ENCODE measurements around the gene DBH. TPM values are rescaled to one million over a fixed set of nuclear protein-coding genes. Genes with fewer than 3 reads are reported as not detected.

DBH gene
- total and polyA plus RNA-seq, 10 of the 15 experiments (the other 5 are each of a cell fraction or from before 2014, with no cell fraction given) = not detected

DNA sequence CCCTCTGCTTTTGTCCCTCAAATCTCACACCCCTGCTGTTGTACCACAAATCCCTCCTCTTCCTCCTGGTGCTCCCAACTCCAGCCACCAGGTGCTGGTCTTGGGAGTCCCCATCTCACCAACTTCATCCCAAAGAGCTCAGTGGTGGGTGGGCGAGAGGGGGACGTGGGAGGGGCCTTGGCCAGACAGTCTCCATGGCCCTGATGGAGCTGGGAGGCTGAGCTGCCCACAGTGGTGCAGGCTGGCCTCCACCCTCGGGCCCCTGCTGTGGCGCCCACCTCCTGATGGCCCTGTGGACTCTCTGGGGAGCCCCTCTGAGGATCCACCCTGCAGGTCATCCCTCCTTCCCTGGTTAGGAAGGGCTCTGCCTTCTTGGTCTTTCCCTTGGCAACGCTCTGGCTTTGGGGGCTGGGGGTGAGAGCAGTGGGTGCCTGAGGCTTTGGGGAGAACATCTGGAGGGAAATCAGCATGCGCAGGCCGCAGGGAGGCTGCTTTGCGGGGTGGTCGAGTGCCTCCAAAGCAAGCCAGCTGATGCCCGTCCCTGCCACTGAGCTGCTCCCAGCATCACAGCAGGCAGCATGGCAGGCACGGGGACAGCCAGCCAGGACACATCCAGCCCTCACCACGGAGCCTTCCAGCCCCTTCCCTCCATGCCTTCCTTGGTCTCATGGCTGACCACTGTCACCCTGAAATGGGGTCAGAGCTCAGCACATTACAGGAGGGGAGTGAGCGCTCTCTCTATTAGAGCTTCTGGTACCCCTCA is 19.3 kb upstream of the DBH start:
- ChIA-PET RAD21 (ENCODE audit: unreplicated experiment) (no interaction called here), POLR2A (no interaction called here), CTCF (no interaction called here), SMC1A (ENCODE audit: uncharacterized antibody, unreplicated experiment) (no interaction called here)
- Histone ChIP-seq H3K9me3 (replicated peaks; ENCODE audit: control insufficient read depth, insufficient read depth, low read length) (no peaks in the 10 kb centered on the region), H3K27me3 (replicated peaks in 1 of 2; ENCODE audit: control insufficient read depth in 2 of 2, insufficient read depth in 2 of 2, low read length in 1 of 2) (peaks cover 0 to 3% of the 10 kb centered on the region in 2 experiments; a peak in 2 of 4 replicates), H3K4me1 (ENCODE audit: control insufficient read depth, insufficient read depth, low read length) (peaks cover 6% of the 10 kb centered on the region; the same call in 1 of the 2 replicates), H2AFZ (ENCODE audit: control insufficient read depth, low read depth, low read length) (no peak overlapping the region), H4K20me1 (ENCODE audit: control insufficient read depth, insufficient read depth) (no peaks in the 10 kb centered on the region), H3K36me3 (ENCODE audit: control insufficient read depth in 2 of 2, insufficient read depth in 2 of 2, low read length in 1 of 2) (no peaks in the 10 kb centered on the region), H3K9ac (ENCODE audit: control insufficient read depth, insufficient read depth, low read length) (no peak overlapping the region), H3K4me2 (ENCODE audit: control insufficient read depth, insufficient read depth) (no peak overlapping the region), H3K79me2 (ENCODE audit: control insufficient read depth, insufficient read depth, low read length) (no peaks in the 10 kb centered on the region), H3K27ac (ENCODE audit: control insufficient read depth, insufficient read depth) (no peak overlapping the region), H3K4me3 (no peak overlapping the region)
- intact Hi-C loops (cut with micrococcal nuclease; ENCODE audit: unreplicated experiment) (no loop called here), in situ Hi-C loops (cut with MboI) (no loop called here)
- ATAC-seq = no peak
- no peak for DNase-seq (ENCODE audit: low read depth, low spot score)
- TF ChIP-seq FOXM1 (IDR thresholded peaks at IDR 0.05; ENCODE audit: low read depth, low read length) (no peak), MTA2 (IDR thresholded peaks at IDR 0.05; ENCODE audit: low read depth) (no peak)
- TF ChIP-seq, protein P1, sequence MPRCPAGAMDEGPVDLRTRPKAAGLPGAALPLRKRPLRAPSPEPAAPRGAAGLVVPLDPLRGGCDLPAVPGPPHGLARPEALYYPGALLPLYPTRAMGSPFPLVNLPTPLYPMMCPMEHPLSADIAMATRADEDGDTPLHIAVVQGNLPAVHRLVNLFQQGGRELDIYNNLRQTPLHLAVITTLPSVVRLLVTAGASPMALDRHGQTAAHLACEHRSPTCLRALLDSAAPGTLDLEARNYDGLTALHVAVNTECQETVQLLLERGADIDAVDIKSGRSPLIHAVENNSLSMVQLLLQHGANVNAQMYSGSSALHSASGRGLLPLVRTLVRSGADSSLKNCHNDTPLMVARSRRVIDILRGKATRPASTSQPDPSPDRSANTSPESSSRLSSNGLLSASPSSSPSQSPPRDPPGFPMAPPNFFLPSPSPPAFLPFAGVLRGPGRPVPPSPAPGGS (IDR thresholded peaks at IDR 0.05; ENCODE audit: borderline replicate concordance, insufficient read depth, low read depth, low read length, poor library complexity, severe bottlenecking) = no peak
- TF ChIP-seq, protein P2, sequence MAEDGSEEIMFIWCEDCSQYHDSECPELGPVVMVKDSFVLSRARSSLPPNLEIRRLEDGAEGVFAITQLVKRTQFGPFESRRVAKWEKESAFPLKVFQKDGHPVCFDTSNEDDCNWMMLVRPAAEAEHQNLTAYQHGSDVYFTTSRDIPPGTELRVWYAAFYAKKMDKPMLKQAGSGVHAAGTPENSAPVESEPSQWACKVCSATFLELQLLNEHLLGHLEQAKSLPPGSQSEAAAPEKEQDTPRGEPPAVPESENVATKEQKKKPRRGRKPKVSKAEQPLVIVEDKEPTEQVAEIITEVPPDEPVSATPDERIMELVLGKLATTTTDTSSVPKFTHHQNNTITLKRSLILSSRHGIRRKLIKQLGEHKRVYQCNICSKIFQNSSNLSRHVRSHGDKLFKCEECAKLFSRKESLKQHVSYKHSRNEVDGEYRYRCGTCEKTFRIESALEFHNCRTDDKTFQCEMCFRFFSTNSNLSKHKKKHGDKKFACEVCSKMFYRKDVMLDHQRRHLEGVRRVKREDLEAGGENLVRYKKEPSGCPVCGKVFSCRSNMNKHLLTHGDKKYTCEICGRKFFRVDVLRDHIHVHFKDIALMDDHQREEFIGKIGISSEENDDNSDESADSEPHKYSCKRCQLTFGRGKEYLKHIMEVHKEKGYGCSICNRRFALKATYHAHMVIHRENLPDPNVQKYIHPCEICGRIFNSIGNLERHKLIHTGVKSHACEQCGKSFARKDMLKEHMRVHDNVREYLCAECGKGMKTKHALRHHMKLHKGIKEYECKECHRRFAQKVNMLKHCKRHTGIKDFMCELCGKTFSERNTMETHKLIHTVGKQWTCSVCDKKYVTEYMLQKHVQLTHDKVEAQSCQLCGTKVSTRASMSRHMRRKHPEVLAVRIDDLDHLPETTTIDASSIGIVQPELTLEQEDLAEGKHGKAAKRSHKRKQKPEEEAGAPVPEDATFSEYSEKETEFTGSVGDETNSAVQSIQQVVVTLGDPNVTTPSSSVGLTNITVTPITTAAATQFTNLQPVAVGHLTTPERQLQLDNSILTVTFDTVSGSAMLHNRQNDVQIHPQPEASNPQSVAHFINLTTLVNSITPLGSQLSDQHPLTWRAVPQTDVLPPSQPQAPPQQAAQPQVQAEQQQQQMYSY (CRISPR knock-in tag; IDR thresholded peaks at IDR 0.05) = no peak
- no peak for FAIRE-seq
- no TSS peak for BruUV-seq (replicated peaks)
- WGBS (ENCODE audit: insufficient coverage, insufficient replicate concordance, low lambda C conversion rate, missing lambda C conversion rate) = 34% methylated on average over 13 of the region's 13 CpGs
